Body of pancreas (tissue), 4 donors: ENCODE measurements around the gene ST6GALNAC3. TPM values are rescaled to one million over a fixed set of nuclear protein-coding genes. Genes with fewer than 3 reads are reported as not detected.

Experiments used
- ATAC-seq: fragments of 150-250 bp; one replicate; pipeline ENCODE4 v1.9.1; 2016
- DNase-seq, 4 donors: peaks; one replicate each; pipeline ENCODE4 v3.0.0-alpha.2; 2019
- H3K27ac ChIP-seq, 4 donors: fragments of 200-600 bp; sonication (generic); 1 replicate in 3 of 4; 2 replicates in 1 of 4; pipeline versions ENCODE4 v1.5.1 to v1.6.1; 2016 to 2019; ENCODE audit warnings: mild to moderate bottlenecking in 1 of 4, mixed read lengths in 1 of 4, moderate library complexity in 1 of 4
- H3K27me3 ChIP-seq, 2 donors: fragments of 200-600 bp; sonication (generic); one replicate each; pipeline ENCODE4 v1.6.0; 2016; ENCODE audit warnings: mild to moderate bottlenecking in 1 of 2
- H3K36me3 ChIP-seq, 2 donors: fragments of 200-600 bp; sonication (generic); replicated peaks in 1 of 2; 2 replicates each; pipeline ENCODE4 v1.5.1; 2016; ENCODE audit warnings: low read depth in 2 of 2; ENCODE audit not compliant: insufficient read depth in 1 of 2
- H3K4me1 ChIP-seq: fragments of 200-600 bp; sonication (generic); one replicate; pipeline ENCODE4 v1.6.0; 2016
- H3K4me3 ChIP-seq, 2 donors: fragments of 200-600 bp; sonication (generic); 1 replicate in 1 of 2; 2 replicates in 1 of 2; pipeline ENCODE4 v1.5.1; 2016 to 2019
- H3K9me3 ChIP-seq, 3 donors: fragments of 200-600 bp; sonication (generic); 1 replicate in 2 of 3; 2 replicates in 1 of 3; pipeline ENCODE4 v1.5.1; 2016
- CTCF ChIP-seq, 7 experiments: fragments of 450-650 bp in 4 of 7; fragments of 200-600 bp in 3 of 7; sonication (generic) in 3 of 7; IDR thresholded peaks; one replicate each; pipeline ENCODE4 v1.5.1; 2016 to 2019; ENCODE audit warnings: antibody characterized with exemption in 7 of 7
- POLR2A ChIP-seq, 3 donors: fragments of 450-650 bp; IDR thresholded peaks; one replicate each; pipeline ENCODE4 v1.6.1; 2016; ENCODE audit warnings: antibody characterized with exemption in 3 of 3, mild to moderate bottlenecking in 2 of 3
- WGBS, 2 donors: methylation state at CpG; one replicate each; pipeline ENCODE4 v1.1.5; 2017; 5-methylcytosine and 5-hydroxymethylcytosine counted together
- intact Hi-C: fragments of 100-400 bp; cut with DNase I; formaldehyde crosslinking; loops from one replicate; pipeline ENCODE4 v1.15.1; 2023
- total RNA-seq, 2 donors: library from RNA; depleted of rRNA; stranded (reverse); fragments of >200 nt; gene quantifications; one replicate each; pipeline ENCODE4 v1.1.0, GENCODE V29; 2016

ST6GALNAC3 gene
- total RNA-seq, 2 donors from 2014 or later, result 1.3 to 2.3 TPM

DNA sequence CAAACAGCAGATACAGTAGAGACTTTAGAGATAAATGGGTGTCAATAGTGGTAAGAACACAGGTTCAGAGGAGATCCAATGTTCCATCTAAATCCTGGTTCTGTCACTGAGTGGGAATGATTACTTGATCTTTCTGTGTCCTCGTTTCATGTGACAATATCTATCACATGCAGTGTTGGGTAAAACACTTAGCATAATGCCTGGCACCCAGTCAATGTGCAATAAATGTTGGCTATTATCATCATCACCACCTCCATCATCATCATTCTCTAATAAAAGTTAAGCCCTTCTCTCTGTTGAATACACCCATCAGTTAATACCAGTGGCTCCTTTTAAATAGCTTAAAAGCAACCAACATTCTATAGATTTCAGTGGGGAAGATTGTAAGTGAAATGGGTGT lies 184.7 kb downstream of the ST6GALNAC3 start:
- intact Hi-C loops, result no loop called here
- ATAC-seq (no peak), DNase-seq (no peak)
- H3K36me3 ChIP-seq, result no peaks in the 10 kb centered on the region
- WGBS, 2 donors, result 29 to 31% methylated on average over 1 of the region's 1 CpG
- no peaks in the 10 kb centered on the region for H3K9me3 ChIP-seq
- no peaks in the 10 kb centered on the region for H3K4me1 ChIP-seq
- TF ChIP-seq CTCF (IDR thresholded peaks at IDR 0.05) (no peak), POLR2A (IDR thresholded peaks at IDR 0.05) (no peak)
- H3K27ac ChIP-seq, result no peak overlapping the region
- no peaks in the 10 kb centered on the region for H3K27me3 ChIP-seq
- H3K4me3 ChIP-seq, result no peak overlapping the region

DNA sequence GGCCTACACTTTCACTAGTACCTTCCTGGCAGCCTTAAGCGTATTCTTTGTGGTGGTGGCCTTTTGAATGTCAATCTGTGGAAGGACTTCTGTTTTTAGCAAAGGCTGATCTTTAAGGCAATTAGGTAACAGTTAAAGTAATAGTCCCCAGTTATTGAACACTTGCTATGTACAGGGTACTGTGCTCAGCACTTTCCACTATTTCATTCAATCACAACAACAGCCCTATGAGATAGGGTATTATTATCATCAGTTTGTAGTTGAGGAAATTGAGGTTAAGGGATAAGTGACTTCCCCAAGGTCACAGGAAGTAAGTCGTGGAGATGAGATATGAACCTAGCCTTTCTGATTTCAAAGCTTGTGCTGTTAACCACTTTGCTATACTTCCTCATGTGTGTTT lies 185.7 kb downstream of the ST6GALNAC3 start:
- no peaks in the 10 kb centered on the region for H3K27me3 ChIP-seq
- no peaks in the 10 kb centered on the region for H3K36me3 ChIP-seq
- no peaks in the 10 kb centered on the region for H3K9me3 ChIP-seq
- TF ChIP-seq POLR2A (IDR thresholded peaks at IDR 0.05), result no peak
- no peak for TF ChIP-seq CTCF (IDR thresholded peaks at IDR 0.05)
- ATAC-seq, result no peak
- no peak overlapping the region for H3K4me3 ChIP-seq
- H3K27ac ChIP-seq, result no peak overlapping the region
- no peaks in the 10 kb centered on the region for H3K4me1 ChIP-seq
- 47 to 48% methylated on average over 2 of the region's 2 CpGs for WGBS, 2 donors
- intact Hi-C loops, result no loop called here
- DNase-seq, result no peak

DNA sequence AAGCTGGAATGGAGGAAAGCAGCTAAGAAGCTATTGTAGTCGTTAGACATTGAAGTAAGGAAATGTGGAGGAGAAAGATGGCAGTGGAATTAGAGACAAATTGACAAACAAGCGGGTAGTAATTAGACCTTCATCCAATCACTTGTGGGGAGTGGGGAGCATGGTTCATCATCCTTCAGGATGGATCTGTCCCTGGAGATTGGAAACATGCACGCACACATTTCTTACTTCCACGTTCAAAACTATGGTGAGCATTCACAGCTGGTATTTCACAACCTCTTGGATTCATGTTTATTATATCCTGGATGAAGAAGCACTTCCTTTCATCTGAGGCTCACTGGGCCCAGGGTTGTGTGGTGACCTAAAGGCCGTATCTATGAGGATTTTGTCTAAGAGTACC lies 188.1 kb downstream of the ST6GALNAC3 start:
- DNase-seq (no peak), ATAC-seq (no peak)
- WGBS, 2 donors, result 66 to 73% methylated on average over 5 of the region's 5 CpGs
- no peak for TF ChIP-seq POLR2A (IDR thresholded peaks at IDR 0.05)
- no peak for TF ChIP-seq CTCF (IDR thresholded peaks at IDR 0.05)
- Histone ChIP-seq H3K27ac (no peak overlapping the region), H3K27me3 (no peaks in the 10 kb centered on the region), H3K9me3 (no peaks in the 10 kb centered on the region), H3K36me3 (no peaks in the 10 kb centered on the region), H3K4me1 (no peaks in the 10 kb centered on the region), H3K4me3 (no peak overlapping the region)
- intact Hi-C loops, result no loop called here

- no peak for TF ChIP-seq POLR2A (IDR thresholded peaks at IDR 0.05)
- no peak for TF ChIP-seq CTCF (IDR thresholded peaks at IDR 0.05)
- H3K4me3 ChIP-seq, result no peak overlapping the region
- no peak for ATAC-seq
- no peaks in the 10 kb centered on the region for H3K4me1 ChIP-seq
- DNase-seq, result no peak
- H3K36me3 ChIP-seq, result no peaks in the 10 kb centered on the region
- H3K9me3 ChIP-seq, result no peaks in the 10 kb centered on the region
- no peaks in the 10 kb centered on the region for H3K27me3 ChIP-seq
- H3K27ac ChIP-seq, result no peak overlapping the region
- intact Hi-C loops, result no loop called here
Observed at GRCh38 chr1:76264642-76265041, 190.1 kb downstream of the ST6GALNAC3 start.

DNA sequence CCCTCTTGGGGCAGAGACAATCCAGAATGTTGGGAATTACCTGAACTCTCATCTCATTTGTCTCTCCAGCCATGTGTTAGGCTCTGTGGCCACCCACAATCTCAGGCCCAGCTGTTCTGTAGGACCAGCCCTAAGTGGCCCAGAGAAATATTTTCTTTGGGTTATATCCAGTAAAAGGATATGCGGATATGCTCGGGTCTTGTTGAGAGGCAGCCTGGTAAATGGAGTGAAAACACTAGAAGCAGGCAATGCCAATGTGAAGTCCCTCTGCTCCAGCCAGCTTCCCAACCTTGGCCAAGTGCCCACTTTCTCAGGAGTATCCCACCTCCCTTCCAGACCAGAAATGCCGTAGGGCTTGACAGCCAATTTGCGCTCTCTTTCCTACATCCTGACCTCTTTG lies 192.2 kb downstream of the ST6GALNAC3 start:
- no peak for DNase-seq
- 88 to 89% methylated on average over 4 of the region's 4 CpGs for WGBS, 2 donors
- Histone ChIP-seq H3K4me3 (no peak overlapping the region), H3K36me3 (no peaks in the 10 kb centered on the region), H3K4me1 (no peaks in the 10 kb centered on the region), H3K27me3 (no peaks in the 10 kb centered on the region), H3K9me3 (no peaks in the 10 kb centered on the region), H3K27ac (no peak overlapping the region)
- no peak for ATAC-seq
- intact Hi-C loops, result no loop called here
- no peak for TF ChIP-seq CTCF (IDR thresholded peaks at IDR 0.05)
- TF ChIP-seq POLR2A (IDR thresholded peaks at IDR 0.05), result no peak
